ENCODE measurements around the gene ADGRD1. TPM values are rescaled to one million over a fixed set of nuclear protein-coding genes. Genes with fewer than 3 reads are reported as not detected.
"Not testable (repeated sequence)": the region's sequence is repeated elsewhere in the genome, so short reads cannot be mapped to it uniquely, and the experiment has no call there.

Gene ADGRD1
- polyA plus RNA-seq, 1 donor: 9.3 TPM

DNA sequence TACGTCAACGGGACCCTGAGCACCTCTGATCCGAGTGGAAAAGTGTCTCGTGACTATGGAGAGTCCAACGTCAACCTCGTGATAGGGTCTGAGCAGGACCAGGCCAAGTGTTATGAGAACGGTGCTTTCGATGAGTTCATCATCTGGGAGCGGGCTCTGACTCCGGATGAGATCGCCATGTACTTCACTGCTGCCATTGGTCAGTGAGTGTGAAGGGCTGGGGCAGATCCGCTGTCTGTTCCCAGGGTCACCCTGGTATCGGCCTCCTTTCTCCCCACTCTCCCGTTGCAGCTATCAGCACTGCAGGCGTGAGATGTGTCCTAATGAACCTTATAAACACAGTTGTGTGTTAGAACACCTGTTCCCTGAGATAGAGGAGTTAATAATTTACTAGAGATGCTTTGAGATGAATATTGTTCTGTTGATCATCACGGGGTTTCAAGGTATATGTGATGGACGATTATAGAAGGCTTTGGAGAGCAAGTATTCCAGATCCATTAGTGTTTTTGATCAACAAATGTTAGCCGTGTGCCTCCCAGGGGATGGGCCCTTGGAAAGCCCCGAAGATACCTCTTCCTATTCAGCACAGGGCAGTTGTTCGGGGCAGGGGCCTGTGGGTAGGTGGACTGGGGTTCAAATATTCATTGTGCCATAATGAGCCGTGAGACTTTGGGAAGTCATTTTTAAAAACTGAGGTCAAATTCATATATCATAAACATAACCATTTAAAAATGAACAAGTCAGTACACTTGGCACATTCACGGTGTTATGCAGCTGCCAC, 33.6 kb downstream of the ADGRD1 start:
- DNase-seq: no peak

DNA sequence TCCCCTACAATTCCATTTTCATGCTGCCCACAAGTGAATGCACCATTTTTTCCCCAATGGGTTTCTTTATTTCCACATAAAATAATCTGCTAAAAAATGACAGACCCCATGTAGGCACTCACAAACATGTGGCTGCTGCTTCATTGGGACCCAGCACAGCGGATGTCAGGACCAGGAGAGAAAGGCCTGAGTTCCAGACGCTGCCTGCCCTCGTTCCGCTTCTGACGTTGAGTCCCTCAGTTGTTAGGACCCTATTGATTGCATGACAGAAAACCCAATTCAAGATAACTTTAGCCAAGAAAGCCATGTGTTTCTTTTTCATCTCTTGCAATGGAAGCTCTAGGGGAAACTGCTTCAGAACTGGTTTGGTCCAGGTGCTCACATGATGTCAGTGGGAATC, 34.6 kb downstream of the ADGRD1 start:
- DNase-seq: no peak

DNA sequence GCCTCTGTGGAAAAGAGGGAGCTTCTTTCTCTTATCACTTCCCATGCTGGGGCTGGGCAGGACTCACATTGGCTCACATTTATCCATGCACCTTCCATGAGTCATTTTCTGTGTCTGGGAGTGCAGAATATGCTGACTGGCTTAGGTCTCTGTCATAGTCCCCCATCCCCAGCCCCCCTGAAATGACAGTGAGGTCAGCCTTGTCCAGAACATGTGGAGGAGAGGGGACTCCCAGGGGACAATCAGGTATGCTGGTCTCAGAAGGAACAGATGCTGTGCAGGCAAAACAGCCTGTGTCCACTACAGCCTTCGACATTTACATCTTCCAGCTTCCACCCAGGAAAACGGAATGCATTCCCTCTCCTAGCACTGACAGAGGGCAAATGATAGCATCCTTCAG, 35.0 kb downstream of the ADGRD1 start:
- DNase-seq: no peak

DNA sequence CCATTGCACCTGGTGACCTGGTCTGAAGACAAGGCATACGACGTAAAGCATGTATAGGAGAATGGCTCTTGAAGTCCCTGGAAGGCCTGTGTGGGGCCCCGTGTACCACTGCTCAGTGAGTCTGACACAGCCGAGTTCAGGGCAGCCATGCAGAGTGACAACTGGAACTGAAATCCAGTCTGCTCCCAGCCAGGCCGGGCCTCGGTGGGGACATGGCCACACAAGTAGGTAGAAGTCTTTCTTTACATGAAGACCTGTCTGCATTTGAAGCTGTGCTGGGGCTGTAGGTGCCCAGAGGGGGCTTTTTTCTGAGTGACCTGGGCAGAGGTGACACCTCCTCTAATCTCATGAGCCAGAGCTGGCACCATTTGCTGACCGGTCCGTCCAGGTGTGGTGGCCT, 35.7 kb downstream of the ADGRD1 start:
- DNase-seq: no peak

DNA sequence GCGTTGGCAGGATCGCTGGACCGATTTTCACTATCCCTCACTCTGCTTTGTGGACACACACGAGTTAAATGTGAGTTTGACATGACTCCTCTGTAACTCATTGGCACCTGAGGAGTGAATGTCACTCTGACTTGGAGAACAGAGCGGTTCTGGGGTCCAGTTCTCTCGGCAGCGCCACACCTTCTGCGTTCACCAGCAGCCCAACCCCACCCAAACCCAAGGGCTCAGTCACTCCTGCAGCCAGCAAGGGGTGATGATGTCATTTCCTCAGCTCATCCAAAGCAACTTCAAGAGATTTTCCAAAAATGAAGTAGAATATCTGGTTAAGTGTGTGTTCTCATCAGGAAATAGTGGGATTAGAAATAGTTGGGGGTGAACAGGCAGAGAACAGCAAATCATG, 36.3 kb downstream of the ADGRD1 start:
- peak; percentile 54 for DNase-seq

DNA sequence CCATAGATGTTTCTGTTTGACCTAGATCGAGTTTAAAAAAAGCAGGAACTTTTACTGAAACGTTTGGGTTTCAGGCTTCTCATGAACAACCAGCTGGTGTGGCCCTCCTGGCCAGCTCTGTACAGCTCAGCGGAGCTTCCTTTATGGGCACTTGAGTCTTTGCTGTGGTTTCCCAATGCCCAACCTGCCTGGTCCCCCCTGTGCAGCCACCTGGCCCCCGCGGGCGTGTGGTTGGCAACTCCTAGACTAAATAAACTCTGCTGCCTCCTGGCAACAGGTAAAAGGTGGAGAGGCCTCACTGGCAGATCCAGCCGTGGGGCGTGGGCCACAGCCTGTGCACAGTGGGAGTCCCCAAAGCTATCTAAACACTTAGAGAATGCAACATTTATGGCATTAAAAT, 38.7 kb downstream of the ADGRD1 start:
- DNase-seq: no peak

DNA sequence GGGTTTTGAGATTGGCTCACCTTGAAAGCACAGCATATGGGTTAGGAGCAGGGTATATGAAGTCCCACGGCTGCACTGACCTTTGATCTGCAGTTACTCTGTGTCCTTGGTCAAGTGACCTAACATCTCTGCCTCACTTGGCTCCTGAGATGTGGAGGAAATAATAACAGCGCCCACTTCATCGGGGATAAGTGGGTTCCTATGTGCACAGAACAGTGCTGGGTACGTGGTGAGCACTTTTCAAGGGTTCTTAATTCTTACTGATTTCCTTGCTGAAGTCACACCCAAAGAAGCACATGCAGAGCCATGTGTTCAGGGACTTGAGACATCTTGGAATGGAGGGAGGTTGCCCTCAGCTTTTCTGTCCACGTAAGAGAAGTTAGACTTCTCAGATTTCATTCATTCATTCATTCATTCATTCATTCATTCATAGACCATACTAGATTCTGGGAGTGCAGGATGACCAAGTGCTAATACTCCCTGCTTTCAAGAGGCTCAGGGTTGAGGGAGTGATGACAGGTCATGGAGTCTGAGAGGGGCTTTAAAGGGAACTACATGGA, 39.4 kb downstream of the ADGRD1 start:
- DNase-seq: no peak

DNA sequence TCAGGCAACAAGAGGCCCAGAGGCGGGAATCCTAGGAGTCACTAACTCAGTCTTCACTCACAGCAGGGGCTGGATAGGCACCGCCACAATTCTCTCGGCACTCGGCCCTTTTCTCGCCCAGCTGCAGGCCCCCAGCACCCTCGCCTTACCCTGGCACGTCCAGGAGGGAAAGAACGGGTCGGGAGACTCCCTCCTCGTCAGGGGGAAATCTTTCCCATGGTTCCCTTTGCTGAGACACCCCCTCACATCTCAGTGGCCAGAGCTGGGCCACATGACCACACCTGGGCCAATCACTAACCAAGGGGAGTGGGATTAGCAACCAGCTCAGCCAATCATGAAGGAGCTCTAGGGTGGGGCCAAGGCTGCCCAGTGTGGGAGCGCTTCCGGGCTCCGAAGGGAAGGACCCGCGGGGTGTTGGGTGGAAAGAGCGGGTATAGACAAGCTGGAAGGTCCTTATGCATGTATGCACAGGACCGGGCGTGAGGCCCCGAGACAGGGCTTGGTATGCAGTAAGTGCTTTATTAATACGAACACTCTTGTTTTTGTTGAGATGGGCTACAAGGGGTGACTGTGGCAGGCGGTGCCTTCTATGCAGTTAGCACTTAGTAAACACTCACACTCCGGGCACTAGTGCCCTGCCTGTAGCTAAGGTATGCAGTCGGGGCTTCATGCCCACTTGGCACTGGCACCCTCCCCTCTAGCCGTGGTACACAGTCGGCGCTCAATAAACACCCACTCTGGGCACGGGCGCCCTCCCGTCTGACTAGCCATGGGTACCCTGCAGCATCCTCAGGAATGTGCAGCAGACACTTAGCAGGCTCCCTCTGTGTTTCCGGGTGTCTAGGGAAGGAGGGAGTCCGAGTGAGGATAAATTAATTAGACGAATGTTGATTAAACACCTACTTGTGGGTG, 40.3 kb downstream of the ADGRD1 start:
- DNase-seq: no peak

DNA sequence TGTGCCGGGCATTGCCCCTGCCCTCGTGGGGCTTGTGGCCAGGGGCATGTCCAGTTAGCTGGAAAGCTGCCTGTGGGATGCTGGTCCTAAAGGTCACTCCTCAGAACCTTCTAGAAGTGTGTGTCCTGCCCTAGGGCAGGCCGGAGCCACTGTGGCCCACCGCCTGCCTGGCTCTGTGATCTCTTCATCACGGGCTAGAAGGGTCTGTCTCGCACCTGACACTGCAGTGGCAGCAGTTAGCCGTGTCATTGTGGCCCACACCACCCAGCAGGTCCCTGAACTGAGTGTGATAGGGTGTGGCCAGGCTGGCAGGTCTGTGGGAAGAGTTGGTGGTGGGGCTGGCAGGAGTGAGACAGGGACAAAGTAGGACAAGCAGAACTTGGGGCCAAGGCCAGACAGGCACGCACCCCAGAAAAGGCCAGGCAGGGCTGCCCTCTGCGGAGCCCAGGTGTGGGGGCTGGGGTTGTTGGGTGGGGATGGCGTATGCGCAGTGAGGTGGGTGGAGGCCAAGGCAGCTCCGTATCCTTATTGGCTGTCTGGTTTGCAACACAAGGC, 41.2 kb downstream of the ADGRD1 start:
- DNase-seq: no peak

DNA sequence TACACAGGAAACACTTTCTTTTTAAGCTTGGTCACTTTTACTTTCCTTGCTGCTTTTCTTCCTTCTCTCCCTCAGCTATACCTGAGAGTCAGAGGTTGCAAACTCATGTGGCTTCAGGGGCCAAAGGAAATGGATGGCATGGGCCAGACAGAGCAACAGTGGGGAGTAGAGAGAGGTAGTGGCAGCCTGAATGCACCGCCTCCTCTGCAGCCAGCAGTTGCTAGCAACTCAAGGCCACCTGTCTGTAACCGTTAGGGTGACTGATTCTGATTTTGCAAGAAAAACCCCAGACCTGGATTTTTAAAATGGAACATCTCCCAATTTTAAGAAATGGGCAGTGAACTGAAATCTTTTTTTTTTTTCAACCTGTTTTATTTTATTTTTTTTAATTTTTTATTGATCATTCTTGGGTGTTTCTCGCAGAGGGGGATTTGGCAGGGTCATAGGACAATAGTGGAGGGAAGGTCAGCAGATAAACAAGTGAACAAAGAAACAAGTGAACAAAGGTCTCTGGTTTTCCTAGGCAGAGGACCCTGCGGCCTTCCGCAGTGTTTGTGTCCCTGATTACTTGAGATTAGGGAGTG, 41.8 kb downstream of the ADGRD1 start:
- DNase-seq: not testable (repeated sequence)

DNA sequence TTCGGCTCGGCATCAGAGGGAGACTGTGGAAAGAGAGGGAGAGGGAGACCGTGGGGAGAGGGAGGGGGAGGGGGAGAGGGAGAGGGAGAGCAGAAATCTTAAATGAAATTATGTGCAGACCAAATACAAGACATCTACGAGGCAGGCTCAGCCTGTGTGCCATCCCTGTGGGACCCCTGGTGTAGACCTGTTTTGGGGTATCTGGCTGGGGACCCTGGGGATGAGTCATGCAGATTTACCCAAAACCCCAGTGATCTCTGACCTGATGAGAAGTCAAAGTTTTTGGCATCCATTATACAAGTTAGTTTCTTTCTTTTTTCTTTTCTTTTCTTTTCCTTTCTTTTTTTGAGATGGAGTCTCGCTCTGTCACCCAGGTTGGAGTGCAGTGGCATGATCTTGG, 44.4 kb downstream of the ADGRD1 start:
- DNase-seq: no peak

DNA sequence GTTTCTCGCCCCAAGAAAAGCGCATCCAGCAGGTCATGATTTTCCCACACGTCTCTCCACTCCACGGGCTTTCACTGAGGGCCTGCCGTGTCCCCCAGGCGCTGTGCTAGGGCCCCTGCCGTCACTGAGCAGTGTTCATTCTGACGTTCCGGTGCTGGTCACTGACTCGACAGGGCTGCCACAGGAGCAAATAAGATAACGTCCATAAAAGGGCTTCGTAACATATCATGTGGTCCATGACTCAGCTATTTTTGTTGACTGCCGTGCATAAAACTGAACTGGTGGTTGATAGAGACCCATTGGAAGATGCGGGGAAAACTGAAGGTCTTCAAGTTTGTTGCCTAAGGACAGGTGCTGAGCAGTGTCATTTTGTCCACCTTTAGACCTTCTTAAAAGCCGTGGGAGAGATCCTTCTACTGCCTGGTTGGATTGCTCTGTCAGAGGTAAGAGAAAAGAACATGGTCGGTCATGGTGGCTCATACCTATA, 46.3 kb downstream of the ADGRD1 start:
- DNase-seq: no peak

DNA sequence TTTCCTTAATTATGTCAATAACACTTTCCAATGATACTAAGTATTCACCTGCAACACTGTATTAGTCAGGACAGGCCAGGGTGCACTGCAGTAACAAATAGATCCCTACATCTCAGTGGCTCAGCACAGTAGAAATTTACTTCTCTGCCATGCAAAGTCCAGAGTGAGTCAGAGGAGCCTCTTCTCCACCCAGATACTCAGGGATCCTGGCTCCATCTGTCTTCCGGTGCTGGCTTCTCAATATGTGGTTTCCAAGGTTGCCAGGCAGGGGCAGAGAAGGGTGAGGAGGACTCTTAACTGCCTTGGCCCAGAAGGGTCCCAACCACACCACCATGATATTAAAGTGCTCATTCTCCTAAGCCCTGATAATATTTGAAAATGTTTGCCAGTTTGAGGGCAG, 47.8 kb downstream of the ADGRD1 start:
- DNase-seq: no peak

DNA sequence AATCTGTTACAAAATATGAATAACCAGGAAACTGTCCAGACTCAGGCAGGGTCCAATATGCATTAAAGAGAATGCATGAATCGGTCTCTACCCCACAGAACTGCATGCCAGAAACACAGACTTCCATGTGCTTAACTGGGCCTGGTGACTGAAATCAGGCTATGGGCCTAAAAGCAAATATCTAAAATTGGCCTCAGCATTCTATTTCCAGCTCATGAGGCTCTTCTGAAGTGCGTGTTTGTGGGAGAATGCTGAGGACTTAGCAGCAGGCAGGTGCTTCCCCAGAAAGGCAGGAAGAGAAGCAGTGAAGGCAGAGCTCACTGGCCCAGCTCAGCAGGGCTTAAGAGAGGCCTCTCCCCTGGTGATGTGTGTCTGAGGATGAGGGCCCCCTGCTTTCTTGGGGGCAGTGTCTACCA, 48.5 kb downstream of the ADGRD1 start:
- DNase-seq: peak; percentile 65

DNA sequence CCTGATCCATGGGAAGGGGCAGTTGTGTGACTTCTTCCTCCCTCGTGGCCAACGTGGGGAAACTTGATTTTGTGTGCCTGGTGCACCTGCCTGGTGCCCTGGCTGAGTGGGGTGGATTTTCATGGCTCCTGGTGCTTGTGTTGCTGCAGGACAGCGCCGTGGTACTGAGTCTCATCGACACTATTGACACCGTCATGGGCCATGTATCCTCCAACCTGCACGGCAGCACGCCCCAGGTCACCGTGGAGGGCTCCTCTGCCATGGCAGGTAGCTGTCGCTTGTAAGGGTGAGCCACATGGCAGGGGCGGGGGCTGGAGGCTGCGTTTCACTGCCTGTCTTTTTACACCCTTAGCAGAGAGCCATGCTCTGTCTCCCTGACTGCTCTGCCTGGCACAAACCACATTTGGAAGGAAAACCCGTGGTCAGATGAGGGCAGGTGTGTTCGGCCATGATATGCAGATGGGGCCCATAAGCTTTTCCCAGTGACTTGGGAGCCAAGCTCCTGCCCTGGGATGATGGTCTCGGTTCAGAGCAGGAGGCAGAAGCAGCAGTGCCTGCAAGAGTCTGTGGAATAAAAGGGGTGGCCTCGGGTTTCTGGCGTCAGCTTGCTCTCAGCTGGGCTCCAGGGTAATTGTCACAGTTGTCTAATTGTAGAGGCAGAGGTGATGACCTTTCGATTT, 49.5 kb downstream of the ADGRD1 start:
- DNase-seq: no peak

DNA sequence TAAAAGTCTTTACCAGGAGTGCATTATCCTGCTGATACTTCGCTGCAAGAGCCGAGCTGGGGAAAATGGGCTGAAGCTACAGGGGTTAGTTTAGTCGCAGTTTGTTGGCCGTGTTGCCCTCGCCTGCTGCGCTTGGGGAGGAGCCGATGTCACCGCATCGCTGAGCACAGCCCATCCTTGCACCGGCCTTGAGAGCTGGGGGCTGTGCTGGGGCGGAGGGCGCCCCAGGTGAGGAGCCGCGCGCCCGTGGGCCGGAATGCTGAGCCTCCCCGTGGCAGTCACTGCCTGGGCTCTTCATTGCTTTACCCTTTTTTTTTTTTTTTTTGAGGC, 50.0 kb downstream of the ADGRD1 start:
- no peak for DNase-seq

DNA sequence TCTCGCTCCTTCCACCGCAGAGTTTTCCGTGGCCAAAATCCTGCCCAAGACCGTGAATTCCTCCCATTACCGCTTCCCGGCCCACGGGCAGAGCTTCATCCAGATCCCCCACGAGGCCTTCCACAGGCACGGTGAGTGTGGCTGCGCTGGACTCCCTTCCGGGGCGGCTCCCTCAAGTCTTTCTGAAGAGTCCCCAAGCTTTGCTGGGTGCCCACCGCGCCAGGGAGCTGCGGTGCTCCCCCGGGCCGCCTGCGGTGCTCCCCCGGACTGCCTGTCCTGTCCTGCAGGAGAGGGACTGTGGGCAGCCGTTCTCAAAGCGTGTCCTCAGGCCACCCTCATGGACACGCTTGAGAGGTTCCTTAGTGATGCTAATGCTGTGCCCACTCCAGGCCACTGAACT, 50.5 kb downstream of the ADGRD1 start:
- no peak for DNase-seq

DNA sequence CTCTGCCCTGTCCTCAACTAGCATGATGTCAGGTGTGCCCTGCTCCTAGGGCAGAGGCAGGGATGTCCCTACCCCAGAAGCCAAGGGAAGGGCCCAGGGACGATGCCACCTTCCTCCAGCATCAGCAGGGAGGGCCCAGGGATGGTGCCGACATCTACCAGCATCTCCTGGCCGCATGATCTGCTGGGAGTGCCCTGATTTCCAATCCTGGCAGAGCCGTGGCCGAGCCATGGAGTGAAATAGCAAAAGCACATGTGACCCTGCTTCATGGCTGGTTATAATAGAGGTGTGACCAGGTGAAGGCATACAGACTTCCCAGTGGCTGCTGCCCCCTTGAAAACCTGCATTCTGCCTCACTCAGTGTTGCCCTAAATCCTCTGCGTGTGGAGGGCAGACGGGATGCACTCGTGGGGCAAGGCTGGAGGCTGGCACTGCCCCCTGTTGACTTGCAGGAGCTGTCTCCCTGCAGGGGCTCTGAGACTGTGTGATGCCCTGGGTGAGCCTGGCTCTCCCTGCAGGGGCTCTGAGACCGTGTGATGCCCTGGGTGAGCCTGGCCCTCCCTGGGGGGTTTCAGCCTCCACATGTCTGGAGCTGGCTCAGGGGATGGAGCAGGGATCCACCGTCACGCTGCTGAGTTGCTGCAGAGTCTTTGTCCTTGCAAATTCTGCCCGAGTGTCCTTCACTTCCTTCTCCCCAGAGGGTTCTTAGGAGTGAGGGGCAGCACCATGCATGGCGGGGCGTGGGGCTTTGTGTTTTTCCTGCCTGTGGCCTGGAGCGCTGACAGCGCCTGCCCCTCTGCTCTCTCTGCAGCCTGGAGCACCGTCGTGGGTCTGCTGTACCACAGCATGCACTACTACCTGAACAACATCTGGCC, 51.7 kb downstream of the ADGRD1 start:
- DNase-seq: no peak

DNA sequence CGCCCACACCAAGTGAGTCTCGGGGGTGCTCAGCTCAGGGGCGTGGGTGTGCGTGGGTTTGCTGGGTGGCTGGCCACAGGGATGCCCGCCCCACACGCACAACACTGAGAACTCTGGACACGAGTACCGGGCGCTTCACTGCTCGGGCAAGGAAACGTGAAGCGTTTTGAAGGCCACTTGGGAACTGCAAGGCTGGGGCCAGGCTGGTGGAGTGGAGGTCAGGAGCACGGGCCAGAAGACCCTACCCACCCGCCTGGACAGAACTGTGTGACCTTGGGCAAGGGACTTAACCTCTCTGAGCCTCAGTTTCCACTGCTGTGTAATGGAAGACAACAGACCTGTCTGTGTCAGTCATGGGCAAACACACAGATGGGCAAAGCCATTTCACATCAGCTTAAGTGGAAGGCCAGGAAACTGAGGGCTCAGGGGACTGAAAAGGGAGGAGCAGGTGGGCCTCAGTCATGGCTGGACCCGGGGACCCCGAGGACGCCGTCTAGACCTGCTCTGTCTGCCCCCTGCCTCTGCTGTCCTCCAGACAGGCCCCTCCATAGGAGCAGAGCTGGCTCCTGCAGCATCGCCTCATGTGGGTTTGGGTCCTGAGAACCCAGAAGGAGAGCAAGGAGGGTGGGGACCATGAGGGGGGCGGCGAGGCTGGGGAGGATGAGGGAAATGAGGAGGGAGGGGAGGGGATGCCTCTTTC, 52.5 kb downstream of the ADGRD1 start:
- DNase-seq: no peak

DNA sequence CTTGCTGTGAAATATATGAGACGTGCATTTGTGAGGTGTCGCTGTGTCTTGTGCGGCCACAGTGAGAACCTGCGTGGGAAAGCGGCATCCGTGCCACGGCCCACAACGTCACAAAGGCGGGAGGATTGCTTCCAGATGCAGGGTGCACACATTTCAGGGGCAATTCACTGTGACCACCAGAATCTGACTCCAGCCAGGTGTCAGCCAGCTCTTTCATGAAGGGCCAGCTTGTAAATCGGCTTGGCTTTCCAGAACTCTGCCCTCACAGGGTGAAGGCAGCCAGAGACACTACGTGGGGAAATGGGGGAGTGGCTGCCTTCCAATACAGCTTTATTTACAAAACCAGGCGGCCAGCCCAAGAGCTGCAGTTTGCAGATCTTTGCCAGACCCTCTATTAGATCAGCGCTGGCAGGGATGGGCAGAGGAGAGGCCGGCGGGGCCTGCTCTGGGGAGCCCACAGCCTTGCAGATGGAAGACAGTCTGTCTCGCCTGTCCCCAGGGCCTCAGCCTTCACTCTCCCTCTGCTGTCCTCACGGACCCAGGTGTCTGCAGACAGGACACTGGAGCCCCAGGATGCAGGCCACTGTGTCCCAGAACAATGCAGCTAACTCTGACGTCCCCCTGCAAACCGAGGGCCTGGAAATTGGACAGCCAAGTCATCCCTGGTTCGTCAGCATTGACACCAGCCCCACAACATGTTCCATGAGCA, 53.5 kb downstream of the ADGRD1 start:
- peak; percentile 66 for DNase-seq

All from hindlimb muscle (tissue), 1 donor.